Stimulated activated CD4-positive, alpha-beta T cell treated with anti-CD3 and anti-CD28 coated beads, TNF-alpha, amount 100 ng/mL, for 24 hours (primary cell): ENCODE measurements around the gene METRN.
"Not testable (repeated sequence)": the region's sequence is repeated elsewhere in the genome, so short reads cannot be mapped to it uniquely, and the experiment has no call there.

Source experiments
- DNase-seq, 3 experiments: peaks; one replicate each; pipeline ENCODE4 v3.0.0-alpha.2; 2020; ENCODE audit warnings: low read depth in 3 of 3

METRN gene

DNA sequence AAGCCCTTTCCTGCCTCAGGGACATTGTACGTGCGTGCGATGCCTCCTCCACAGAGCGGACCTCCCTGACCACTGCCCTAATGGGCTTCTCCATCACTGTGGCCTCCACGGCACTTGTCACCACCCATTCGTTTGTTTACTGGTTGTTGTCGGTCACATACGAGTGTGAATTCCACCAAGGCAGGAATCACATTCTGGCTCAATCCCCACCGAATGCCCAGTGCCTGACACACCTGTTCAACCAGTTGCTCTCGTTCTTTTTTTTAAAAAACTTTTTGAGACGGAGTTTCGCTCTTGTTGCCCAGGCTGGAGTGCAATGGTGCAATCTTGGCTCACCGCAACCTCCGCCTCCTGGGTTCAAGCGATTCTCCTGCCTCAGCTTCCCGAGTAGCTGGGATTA lies 23.7 kb upstream of the METRN start:
- not testable (repeated sequence) for DNase-seq

- DNase-seq, result no peak
Observed at GRCh38 chr16:692356-693108, 22.4 kb upstream of the METRN start.

DNA sequence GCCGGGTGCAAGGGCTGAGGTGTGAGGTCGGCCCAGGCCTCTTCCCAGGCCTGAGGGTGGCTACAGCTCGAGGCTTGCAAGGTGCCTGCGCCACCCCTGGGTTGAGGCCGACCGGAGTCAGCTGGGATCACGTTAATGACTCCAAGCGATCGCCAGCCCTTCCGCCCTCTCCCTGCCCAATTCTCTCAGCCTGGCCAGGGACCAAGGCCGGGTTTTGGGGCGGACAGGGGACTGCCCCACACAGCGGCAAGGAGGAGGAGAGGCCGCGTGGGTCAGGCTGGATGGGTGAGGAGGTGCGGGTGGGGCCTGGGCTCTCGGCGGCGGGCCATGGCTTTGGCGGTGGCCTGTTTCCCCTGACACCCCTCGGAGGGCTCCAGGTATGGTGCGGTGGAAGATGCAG lies 21.6 kb upstream of the METRN start:
- DNase-seq, result no peak

GRCh38 chr16:693766-694165 lies 21.2 kb upstream of the METRN start:
- DNase-seq, result no peak

GRCh38 chr16:694187-694862 lies 20.6 kb upstream of the METRN start:
- DNase-seq, result no peak

DNA sequence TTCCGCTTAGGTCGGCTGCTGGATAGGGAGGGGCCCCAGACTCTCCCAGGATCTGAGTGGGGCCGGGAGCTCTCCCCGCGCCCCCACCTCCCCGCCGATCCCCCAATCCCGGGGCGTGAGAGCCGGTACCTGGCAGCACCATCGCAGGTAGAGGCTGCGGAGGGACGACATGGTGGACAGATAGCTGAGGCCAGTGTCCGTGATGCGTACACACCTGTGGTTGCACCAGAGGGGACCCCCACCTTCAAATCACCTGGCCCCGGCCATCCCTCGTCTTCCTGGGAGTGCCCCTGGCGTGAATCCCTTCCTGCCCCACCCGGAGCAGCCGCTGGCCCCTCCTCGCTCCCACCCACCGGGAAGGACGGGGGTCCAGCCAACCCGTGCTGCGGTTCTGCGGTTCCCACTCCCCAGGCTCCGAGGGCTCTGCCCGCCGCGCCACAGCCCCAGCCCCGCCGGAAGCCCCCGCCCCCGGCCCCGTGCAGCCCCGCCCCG lies 20.0 kb upstream of the METRN start:
- DNase-seq, result no peak

- peak in 2 of 3 experiments; percentile 48 to 69 for DNase-seq
Observed at GRCh38 chr16:695355-696089, 19.4 kb upstream of the METRN start.

- DNase-seq, result no peak
Observed at GRCh38 chr16:698911-699671, 15.8 kb upstream of the METRN start.

GRCh38 chr16:700684-701584 lies 14.0 kb upstream of the METRN start:
- no peak for DNase-seq

DNA sequence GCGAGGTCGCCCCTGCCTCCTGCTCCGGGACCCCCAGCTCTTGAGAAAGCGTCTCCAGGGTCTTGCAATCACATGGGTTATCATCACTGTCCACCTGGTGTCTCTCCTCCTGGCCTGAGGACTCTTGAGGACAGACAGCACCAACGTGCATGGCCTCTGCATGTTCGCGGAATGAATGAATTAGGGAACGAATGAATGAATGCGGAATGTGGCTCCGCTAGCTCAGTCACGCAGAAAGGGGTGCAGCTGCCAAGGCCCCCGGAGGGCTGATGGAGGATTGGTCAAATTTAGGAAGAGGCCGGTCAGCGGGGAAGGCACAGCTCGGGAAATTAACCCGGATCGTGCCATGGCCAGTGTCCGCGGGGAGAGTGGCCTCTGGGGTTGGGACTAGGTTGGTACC lies 12.6 kb upstream of the METRN start:
- no peak for DNase-seq

GRCh38 chr16:703406-703805 lies 11.5 kb upstream of the METRN start:
- no peak for DNase-seq

DNA sequence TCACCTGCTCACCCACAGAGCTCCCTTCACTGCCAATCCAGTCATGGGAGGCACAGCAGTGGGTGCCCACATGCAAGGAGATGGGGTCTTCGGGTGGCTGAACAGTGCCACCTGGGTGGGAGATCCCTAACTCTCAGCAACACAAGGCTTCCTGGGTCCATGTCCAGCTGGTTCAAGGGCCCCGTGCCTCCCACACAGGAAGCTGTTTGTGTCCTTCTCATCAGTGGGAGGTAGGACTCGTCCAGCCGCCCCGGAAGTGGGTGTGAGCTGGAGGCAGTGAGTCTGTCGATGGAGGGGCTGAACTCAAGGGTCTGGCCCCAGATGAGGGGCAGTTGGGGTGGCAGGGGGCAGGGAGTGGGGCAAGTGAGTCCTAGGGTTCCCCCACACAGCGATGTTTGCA lies 10.9 kb upstream of the METRN start:
- DNase-seq, result no peak

DNA sequence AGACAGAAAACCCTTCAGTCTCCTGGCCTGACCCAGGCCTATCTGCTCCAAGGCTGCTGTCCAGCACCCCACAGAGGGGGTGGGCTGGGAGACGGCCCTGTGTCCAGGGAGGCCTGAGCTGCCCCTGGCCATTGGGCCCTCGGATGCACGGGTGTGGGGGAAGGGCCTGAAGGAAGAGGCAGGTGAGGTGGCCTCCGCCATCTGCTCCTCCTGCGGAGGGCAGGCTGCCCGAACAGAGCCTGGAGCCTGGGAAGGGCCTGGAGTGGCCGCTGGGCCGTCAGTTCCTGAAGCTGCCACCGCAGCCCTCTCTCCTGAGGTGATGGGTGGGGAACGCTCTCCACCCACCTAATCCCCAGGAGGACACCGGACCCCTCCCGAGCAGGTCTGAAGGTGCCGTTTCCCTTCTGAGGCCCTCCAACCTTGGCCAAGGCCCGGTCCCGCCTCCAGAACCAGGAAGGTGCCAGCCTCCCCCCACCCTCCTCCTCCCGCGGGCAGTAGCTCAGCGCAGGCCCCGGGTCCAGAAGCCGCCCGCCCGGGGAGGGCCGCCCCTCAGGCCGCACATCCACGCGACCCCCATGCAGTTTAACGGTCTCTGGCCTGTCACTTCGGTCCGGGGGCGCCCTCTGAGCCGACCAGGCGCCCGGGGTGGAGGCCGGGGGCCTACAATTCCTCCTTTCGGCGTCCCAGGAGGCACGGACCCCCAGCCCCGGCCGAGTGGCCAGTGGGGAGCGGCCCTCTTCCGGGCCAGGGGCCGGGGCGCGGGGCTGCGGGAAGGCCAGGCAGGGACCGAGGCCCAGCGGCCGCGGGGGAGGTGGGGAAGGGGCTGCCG lies 10.2 kb upstream of the METRN start:
- no peak for DNase-seq

- DNase-seq, result no peak
Observed at GRCh38 chr16:705431-706188, 9.3 kb upstream of the METRN start, which contains the start of gene FBXL16. TSS of gene FBXL16 (minus strand) at chr16:705801. CDS start at chr16:697405, 8,396 bp downstream.

GRCh38 chr16:706189-707061 lies 8.5 kb upstream of the METRN start:
- DNase-seq, result no peak

GRCh38 chr16:707062-707538 lies 7.8 kb upstream of the METRN start:
- no peak for DNase-seq

GRCh38 chr16:708019-708418 lies 6.9 kb upstream of the METRN start:
- DNase-seq, result no peak

DNA sequence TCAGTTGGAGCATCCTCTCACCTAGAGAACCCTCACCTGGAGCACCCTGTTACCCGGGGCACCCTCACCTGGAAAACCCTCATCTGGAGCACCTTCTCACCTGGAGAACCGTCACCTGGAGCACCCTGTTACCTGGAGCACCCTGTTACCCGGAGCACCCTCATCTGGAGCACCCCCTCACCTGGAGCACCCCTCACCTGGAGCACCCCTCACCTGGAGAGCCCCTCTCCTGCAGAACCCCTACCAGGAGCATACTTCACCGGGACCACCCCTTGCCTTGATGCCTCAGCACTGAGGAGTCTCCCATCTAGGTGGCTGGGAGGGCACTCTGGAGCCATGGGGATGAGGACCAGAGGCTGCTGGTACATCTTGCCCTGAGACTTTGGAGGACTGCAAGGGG lies 6.0 kb upstream of the METRN start:
- no peak for DNase-seq
